Measurements from ENCODE around the gene RGS17.
"Not testable (repeated sequence)": the region's sequence is repeated elsewhere in the genome, so short reads cannot be mapped to it uniquely, and the experiment has no call there.

RGS17 gene

GRCh38 chr6:153000243-153000642 is 130.8 kb downstream of the RGS17 start:
- Histone ChIP-seq H4K20me1 (peaks cover 63% of the 10 kb centered on the region), H3K9ac (no peak overlapping the region), H3K4me2 (peak overlapping the region; percentile 89), H3K4me1 (peaks cover 38% of the 10 kb centered on the region), H3K27me3 (no peaks in the 10 kb centered on the region), H3K9me3 (no peaks in the 10 kb centered on the region), H3K4me3 (no peak overlapping the region), H3K36me3 (peaks cover 41% of the 10 kb centered on the region), H3K27ac (no peak overlapping the region)
- no peak for TF ChIP-seq Cebpa-rat (IDR thresholded peaks at IDR 0.05)

DNA sequence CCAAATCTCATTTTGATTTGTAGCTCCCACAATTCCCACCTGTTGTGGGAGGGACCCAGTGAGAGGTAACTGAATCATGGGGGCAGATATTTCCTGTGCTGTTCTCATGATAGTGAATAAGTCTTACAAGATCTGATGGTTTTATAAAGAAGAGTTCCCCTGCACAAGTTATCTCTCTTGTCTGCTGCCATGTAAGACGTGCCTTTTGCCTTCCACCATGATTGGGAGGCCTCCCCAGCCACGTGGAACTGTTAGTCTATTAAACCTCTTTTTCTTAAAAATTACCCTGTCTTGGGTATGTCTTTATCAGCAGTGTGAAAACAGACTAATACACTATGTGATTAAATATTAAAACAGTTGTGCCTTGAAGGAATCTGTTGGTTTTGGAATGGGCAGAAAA is 131.5 kb downstream of the RGS17 start:
- Histone ChIP-seq H3K4me1 (peaks cover 38% of the 10 kb centered on the region), H4K20me1 (peaks cover 68% of the 10 kb centered on the region), H3K4me2 (peak overlapping the region; percentile 89), H3K36me3 (peaks cover 41% of the 10 kb centered on the region)
- H3K27ac ChIP-seq, H3K9ac ChIP-seq, H3K4me3 ChIP-seq, H3K27me3 ChIP-seq, H3K9me3 ChIP-seq: not testable (repeated sequence)

- H4K20me1 ChIP-seq, result peaks cover 70% of the 10 kb centered on the region
- no peaks in the 10 kb centered on the region for H3K9me3 ChIP-seq
- no peak overlapping the region for H3K4me2 ChIP-seq
- no peaks in the 10 kb centered on the region for H3K27me3 ChIP-seq
- H3K4me3 ChIP-seq, result no peak overlapping the region
- no peak for TF ChIP-seq Cebpa-rat (IDR thresholded peaks at IDR 0.05)
- H3K27ac ChIP-seq, result no peak overlapping the region
- no peaks in the 10 kb centered on the region for H3K4me1 ChIP-seq
- peaks cover 78% of the 10 kb centered on the region for H3K36me3 ChIP-seq
- H3K9ac ChIP-seq, result no peak overlapping the region
These were observed 137.2 kb downstream of the RGS17 start for GRCh38 chr6:152993847-152994246.

DNA sequence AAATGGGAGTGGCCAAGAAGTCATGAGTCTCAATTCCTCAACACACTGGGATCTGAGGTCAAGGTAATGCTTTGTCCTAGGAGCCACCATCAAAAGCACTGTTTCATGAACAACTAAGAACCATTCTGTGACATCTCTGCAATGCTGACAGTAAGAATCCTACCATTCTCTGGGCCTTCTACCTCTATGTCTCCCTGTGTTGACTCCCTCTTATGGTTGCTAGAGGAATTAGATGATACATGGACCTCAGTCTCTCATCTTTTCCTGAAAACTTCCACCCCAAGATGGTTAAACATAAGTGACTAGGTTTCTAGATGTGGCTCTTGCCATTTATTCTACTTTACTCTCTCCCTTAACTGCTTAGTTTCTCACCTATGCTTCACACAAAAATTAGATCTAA is 137.7 kb downstream of the RGS17 start:
- Histone ChIP-seq H3K9me3 (no peaks in the 10 kb centered on the region), H3K27ac (no peak overlapping the region), H3K9ac (no peak overlapping the region), H4K20me1 (peaks cover 69% of the 10 kb centered on the region), H3K36me3 (peaks cover 77% of the 10 kb centered on the region), H3K27me3 (no peaks in the 10 kb centered on the region), H3K4me1 (no peaks in the 10 kb centered on the region), H3K4me3 (no peak overlapping the region), H3K4me2 (no peak overlapping the region)
- no peak for TF ChIP-seq Cebpa-rat (IDR thresholded peaks at IDR 0.05)

DNA sequence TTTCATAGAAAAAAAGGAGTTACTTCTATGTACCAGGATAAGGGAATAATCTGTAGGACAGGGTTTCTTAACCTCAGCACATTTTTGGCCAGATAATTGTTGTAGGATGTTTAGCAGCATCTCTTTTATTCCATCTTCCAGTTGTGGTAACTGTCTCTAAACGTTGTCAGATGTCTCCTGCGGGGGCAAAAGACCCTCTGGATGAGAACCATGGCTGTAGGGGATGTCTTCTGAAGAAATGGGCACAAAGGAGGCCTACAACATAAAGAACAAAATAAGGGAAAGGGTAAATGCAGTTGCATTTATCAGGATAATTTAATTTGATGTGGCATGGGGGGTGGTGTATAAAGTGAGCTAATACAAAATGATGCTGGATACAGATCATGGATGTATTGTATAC is 144.1 kb downstream of the RGS17 start:
- Histone ChIP-seq H3K4me2 (no peak overlapping the region), H3K27ac (no peak overlapping the region), H3K9me3 (no peaks in the 10 kb centered on the region), H3K27me3 (no peaks in the 10 kb centered on the region), H3K9ac (no peak overlapping the region), H3K36me3 (peaks cover 34% of the 10 kb centered on the region), H4K20me1 (peaks cover 23% of the 10 kb centered on the region), H3K4me3 (no peak overlapping the region), H3K4me1 (peaks cover 19% of the 10 kb centered on the region)
- TF ChIP-seq Cebpa-rat (IDR thresholded peaks at IDR 0.05), result no peak

DNA sequence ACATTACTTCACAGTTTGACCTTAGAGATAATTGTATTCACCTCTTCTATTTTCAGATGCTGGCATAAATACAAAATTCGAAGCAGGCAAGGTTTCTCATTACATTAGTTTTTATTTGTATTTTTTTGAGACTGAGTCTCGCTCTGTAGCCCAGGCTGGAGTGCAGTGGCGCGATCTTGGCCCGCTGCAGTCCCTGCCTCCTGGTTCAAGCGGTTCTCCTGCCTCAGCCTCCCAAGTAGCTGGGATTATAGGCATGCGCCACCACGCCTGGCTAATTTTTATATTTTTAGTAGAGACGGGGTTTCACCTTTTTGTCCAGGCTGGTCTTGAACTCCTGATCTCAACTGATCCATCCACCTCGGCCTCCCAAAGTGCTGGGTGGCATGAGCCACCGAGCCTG is 145.8 kb downstream of the RGS17 start:
- H3K4me2 ChIP-seq, result peak overlapping the region; percentile 83

DNA sequence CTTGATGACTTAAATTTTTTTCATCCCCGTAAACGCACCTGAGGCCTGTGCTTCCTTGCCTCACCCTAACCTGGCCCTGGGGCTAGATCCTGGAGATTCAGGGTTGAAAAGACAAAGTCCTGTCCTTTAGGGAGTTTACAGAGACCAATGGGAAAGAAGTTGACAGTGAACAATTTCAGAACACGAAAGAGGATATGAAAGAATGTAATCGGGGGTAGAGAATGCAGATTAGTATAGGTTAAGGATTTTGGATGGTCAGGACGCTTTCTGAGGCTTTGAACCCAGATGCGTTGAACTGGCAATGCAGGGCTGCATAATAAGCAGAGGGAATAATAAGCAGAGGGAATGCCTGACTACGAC is 146.6 kb downstream of the RGS17 start:
- H3K9me3 ChIP-seq, result no peaks in the 10 kb centered on the region
- peaks cover 15% of the 10 kb centered on the region; the same call in 1 of the 2 replicates for H3K36me3 ChIP-seq
- no peaks in the 10 kb centered on the region for H3K27me3 ChIP-seq
- peak overlapping the region; percentile 85 for H3K27ac ChIP-seq
- TF ChIP-seq Cebpa-rat (IDR thresholded peaks at IDR 0.05), result no peak
- H3K4me1 ChIP-seq, result peaks cover 44% of the 10 kb centered on the region
- H4K20me1 ChIP-seq, result peaks cover 35% of the 10 kb centered on the region
- H3K4me3 ChIP-seq, result peak overlapping the region; percentile 97
- peak overlapping the region; percentile 83 for H3K9ac ChIP-seq
- peak overlapping the region; percentile 83 for H3K4me2 ChIP-seq

More for the DNA sequence above, 145.8 kb downstream of the RGS17 start:
- Histone ChIP-seq H3K4me3 (peak overlapping the region; percentile 97; the same call in 1 of the 2 replicates), H4K20me1 (peaks cover 29% of the 10 kb centered on the region), H3K36me3 (peaks cover 19% of the 10 kb centered on the region), H3K4me1 (peaks cover 36% of the 10 kb centered on the region), H3K27ac (peak overlapping the region; percentile 85; the same call in 1 of the 2 replicates), H3K9ac (peak overlapping the region; percentile 83)
- H3K27me3 ChIP-seq, H3K9me3 ChIP-seq: not testable (repeated sequence)

DNA sequence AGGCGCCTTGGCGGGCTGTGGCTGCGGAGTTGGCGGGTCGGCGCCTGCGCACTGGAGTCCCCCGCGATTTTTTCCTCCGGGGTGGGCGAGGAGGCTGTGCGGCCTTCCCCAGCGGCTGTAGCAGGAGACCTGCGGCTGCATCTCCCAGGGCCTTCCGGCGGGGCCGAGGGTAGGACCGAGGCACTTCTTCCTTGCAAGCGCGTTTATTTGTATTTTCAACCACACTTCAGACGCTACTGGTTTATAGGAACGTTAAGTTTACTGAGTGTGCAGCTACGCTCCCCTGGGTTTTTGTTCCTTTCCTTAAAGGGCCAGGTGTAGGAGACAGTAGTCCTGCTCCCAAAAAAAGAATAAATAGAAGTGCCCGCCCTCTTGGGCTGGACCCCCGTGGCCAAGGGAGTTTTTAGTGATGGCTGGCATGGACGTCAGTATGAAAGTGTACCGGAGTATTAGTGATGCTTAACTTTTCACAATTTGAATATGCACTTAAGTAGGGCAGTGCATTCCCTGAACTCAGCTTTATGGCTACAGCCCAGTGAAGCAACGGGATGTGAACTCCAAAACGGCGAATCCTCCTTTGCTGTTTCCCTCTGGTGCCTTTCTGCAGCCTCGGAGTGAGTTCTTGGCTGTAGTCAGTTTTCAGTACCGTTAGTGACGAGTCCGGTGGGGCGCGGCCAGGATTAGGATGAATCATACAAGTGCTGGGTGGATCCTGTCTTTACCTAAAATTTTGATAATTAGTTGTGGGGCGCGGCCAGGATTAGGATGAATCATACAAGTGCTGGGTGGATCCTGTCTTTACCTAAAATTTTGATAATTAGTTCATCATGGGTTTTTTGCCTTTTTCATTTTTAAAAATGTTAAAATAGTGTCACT is 147.2 kb downstream of the RGS17 start:
- H4K20me1 ChIP-seq, result peaks cover 41% of the 10 kb centered on the region
- peaks cover 19% of the 10 kb centered on the region; the same call in 1 of the 2 replicates for H3K36me3 ChIP-seq
- H3K9ac ChIP-seq, result peak overlapping the region; percentile 83
- TF ChIP-seq Cebpa-rat (IDR thresholded peaks at IDR 0.05), result no peak
- no peaks in the 10 kb centered on the region for H3K9me3 ChIP-seq
- peak overlapping the region; percentile 85 for H3K27ac ChIP-seq
- peak overlapping the region; percentile 97 for H3K4me3 ChIP-seq
- H3K27me3 ChIP-seq, result no peaks in the 10 kb centered on the region
- peaks cover 50% of the 10 kb centered on the region for H3K4me1 ChIP-seq
- peak overlapping the region; percentile 83 for H3K4me2 ChIP-seq

GRCh38 chr6:152982904-152983636 is 148.0 kb downstream of the RGS17 start, which contains the start of gene FBXO5:
TSS of gene FBXO5 (minus strand) at chr6:152983041. CDS start at chr6:152982959, 82 bp downstream.
- no peak for TF ChIP-seq Cebpa-rat (IDR thresholded peaks at IDR 0.05)
- H3K27ac ChIP-seq, result peak within 1 kb of the TSS; percentile 90
- peak within 1 kb of the TSS; percentile 83 for H3K9ac ChIP-seq
- H3K4me2 ChIP-seq, result peak within 1 kb of the TSS; percentile 88
- peak within 1 kb of the TSS; percentile 97 for H3K4me3 ChIP-seq
- H3K36me3 ChIP-seq, result peaks cover 26% of the 10 kb centered on the region; the same call in 1 of the 2 replicates
- H3K9me3 ChIP-seq, result no peaks in the 10 kb centered on the region
- peaks cover 47% of the 10 kb centered on the region for H4K20me1 ChIP-seq
- H3K27me3 ChIP-seq, result no peaks in the 10 kb centered on the region
- peaks cover 56% of the 10 kb centered on the region for H3K4me1 ChIP-seq

Measured in BLaER1 (cell line).